Erythroblast (primary cell): ENCODE data around the gene LHX3.

ENCODE experiments used
- GATA1 ChIP-seq: IDR thresholded peaks from 2 replicates; pipeline ENCODE4 v1.6.1; 2011; ENCODE audit warnings: low read depth, mild to moderate bottlenecking, control low read depth, low read length, moderate library complexity
- POLR2A ChIP-seq: IDR thresholded peaks from 2 replicates; pipeline ENCODE4 v1.6.1; 2011; ENCODE audit warnings: mild to moderate bottlenecking, low read length

DNA sequence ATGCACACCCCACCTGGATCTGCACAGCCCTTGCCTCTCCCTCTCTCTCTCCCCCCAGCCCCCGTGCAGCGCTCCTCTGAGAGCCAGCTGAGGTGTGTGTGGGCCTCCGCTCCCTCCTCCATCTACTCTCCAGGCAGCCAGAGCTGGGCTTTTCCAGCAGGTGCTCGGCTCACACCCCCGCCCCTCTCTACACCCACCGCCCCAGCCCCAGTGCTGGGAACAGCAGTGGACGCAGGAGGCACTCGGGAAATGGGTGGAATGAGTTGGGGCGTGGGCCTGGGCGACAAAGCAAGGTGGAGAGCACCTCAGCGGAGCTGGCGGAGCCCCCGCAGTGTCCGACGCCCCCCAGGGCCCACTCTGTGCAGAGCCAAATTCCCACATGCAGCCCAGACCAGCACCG lies 13.3 kb upstream of the LHX3 start:
- TF ChIP-seq POLR2A = no peak
- TF ChIP-seq GATA1 = no peak
